Activated CD4-positive, alpha-beta T cell treated with anti-CD3 and anti-CD28 coated beads for 24 hours (primary cell): ENCODE measurements around the gene FBLN5.

Source experiments
- DNase-seq, 2 donors: peaks; one replicate each; pipeline ENCODE4 v3.0.0-alpha.2; 2020; ENCODE audit warnings: low read depth in 2 of 2

Gene FBLN5

GRCh38 chr14:91947475-91948184 is at the start of gene FBLN5:
Gene FBLN5 (minus strand): TSS chr14:91947694. CDS start chr14:91947229, 465 bp downstream.
- peak in 1 of 2 donors; percentile 25 for DNase-seq

- DNase-seq: no peak
Observed at GRCh38 chr14:91996948-91997371, 49.5 kb upstream of the FBLN5 start.

- no peak for DNase-seq
Observed at GRCh38 chr14:91987192-91987591, 39.7 kb upstream of the FBLN5 start.

- no peak for DNase-seq
Observed at GRCh38 chr14:91985521-91986255, 38.2 kb upstream of the FBLN5 start.

GRCh38 chr14:91985008-91985407 is 37.5 kb upstream of the FBLN5 start:
- no peak for DNase-seq

GRCh38 chr14:91983588-91983987 is 36.1 kb upstream of the FBLN5 start:
- no peak for DNase-seq

GRCh38 chr14:91980157-91980556 is 32.7 kb upstream of the FBLN5 start:
- no peak for DNase-seq

- no peak for DNase-seq
Observed at GRCh38 chr14:91977884-91978283, 30.4 kb upstream of the FBLN5 start.

- DNase-seq: no peak
Observed at GRCh38 chr14:91975763-91976162, 28.3 kb upstream of the FBLN5 start.

- no peak for DNase-seq
Observed at GRCh38 chr14:91971188-91971778, 23.8 kb upstream of the FBLN5 start.

GRCh38 chr14:91968280-91968679 is 20.8 kb upstream of the FBLN5 start:
- no peak for DNase-seq

- no peak for DNase-seq
Observed at GRCh38 chr14:91964724-91965123, 17.2 kb upstream of the FBLN5 start.

GRCh38 chr14:91964011-91964410 is 16.5 kb upstream of the FBLN5 start:
- no peak for DNase-seq

GRCh38 chr14:91963465-91963864 is 16.0 kb upstream of the FBLN5 start:
- no peak for DNase-seq

GRCh38 chr14:91961297-91962220 is 14.1 kb upstream of the FBLN5 start:
- no peak for DNase-seq

GRCh38 chr14:91957876-91958313 is 10.4 kb upstream of the FBLN5 start:
- no peak for DNase-seq

GRCh38 chr14:91956616-91957015 is 9.1 kb upstream of the FBLN5 start:
- DNase-seq: no peak

- no peak for DNase-seq
Observed at GRCh38 chr14:91955168-91955567, 7.7 kb upstream of the FBLN5 start.

GRCh38 chr14:91953170-91953985 is 5.9 kb upstream of the FBLN5 start:
- DNase-seq: no peak

- no peak for DNase-seq
Observed at GRCh38 chr14:91946622-91947474, 646 bp downstream of the FBLN5 start.
